Fibroblast of lung (primary cell): ENCODE measurements around the gene PRDM16. TPM values are rescaled to one million over a fixed set of nuclear protein-coding genes. Genes with fewer than 3 reads are reported as not detected.

Source experiments
- DNase-seq, 2 donors: peaks; one replicate each; pipeline versions ENCODE4 v3.0.0 to v3.0.0-alpha.2; 2010; ENCODE audit warnings: low read depth in 2 of 2
- H2AFZ ChIP-seq: 2 replicates; pipeline ENCODE4 v1.5.1; 2012; ENCODE audit warnings: low read length, control low read depth, inconsistent platforms
- H3K27ac ChIP-seq: 2 replicates; pipeline ENCODE4 v1.5.1; 2011; ENCODE audit warnings: low read length, control low read depth; ENCODE audit not compliant: insufficient read depth
- H3K27me3 ChIP-seq: 2 replicates; pipeline ENCODE4 v1.5.1; 2011; ENCODE audit warnings: mild to moderate bottlenecking, low read length; ENCODE audit not compliant: control insufficient read depth, insufficient read depth
- H3K36me3 ChIP-seq: 2 replicates; pipeline ENCODE4 v1.5.1; 2011; ENCODE audit warnings: low read length; ENCODE audit not compliant: control insufficient read depth, insufficient read depth
- H3K4me1 ChIP-seq: 2 replicates; pipeline ENCODE4 v1.5.1; 2011; ENCODE audit warnings: low read length; ENCODE audit not compliant: control insufficient read depth, insufficient read depth; ENCODE audit errors: extremely low read depth
- H3K4me2 ChIP-seq: 2 replicates; pipeline ENCODE4 v1.5.1; 2011; ENCODE audit warnings: low read length, control low read depth; ENCODE audit not compliant: insufficient read depth; ENCODE audit errors: extremely low read depth
- H3K4me3 ChIP-seq, 4 experiments: fragments of 200-600 bp in 1 of 4; sonication (generic) in 1 of 4; replicated peaks in 1 of 4; 2 replicates each; pipeline ENCODE4 v1.5.1; 2011 to 2016; ENCODE audit warnings: low read length in 4 of 4, low read depth in 3 of 4, mild to moderate bottlenecking in 3 of 4, control low read depth in 2 of 4, inconsistent platforms in 1 of 4, mixed read lengths in 1 of 4; ENCODE audit not compliant: insufficient read depth in 1 of 4; ENCODE audit errors: control extremely low read depth in 1 of 4
- H3K79me2 ChIP-seq: 2 replicates; pipeline ENCODE4 v1.5.1; 2012; ENCODE audit warnings: mild to moderate bottlenecking, low read length, inconsistent platforms; ENCODE audit not compliant: control insufficient read depth, insufficient read depth
- H3K9ac ChIP-seq: 2 replicates; pipeline ENCODE4 v1.5.1; 2011; ENCODE audit warnings: mild to moderate bottlenecking, low read length, control low read depth; ENCODE audit not compliant: insufficient read depth
- H3K9me3 ChIP-seq: 2 replicates; pipeline ENCODE4 v1.5.1; 2012; ENCODE audit warnings: low read depth, low read length; ENCODE audit not compliant: control insufficient read depth, insufficient read depth
- H4K20me1 ChIP-seq: 2 replicates; pipeline ENCODE4 v1.5.1; 2011; ENCODE audit warnings: low read length; ENCODE audit not compliant: control insufficient read depth, insufficient read depth; ENCODE audit errors: extremely low read depth
- CTCF ChIP-seq, 2 donors: IDR thresholded peaks in 1 of 2; conservative IDR thresholded peaks in 1 of 2; 1 replicate in 1 of 2; 2 replicates in 1 of 2; pipeline ENCODE4 v1.5.1; 2011 to 2012; ENCODE audit warnings: low read length in 2 of 2, control low read depth in 1 of 2, inconsistent platforms in 1 of 2, low read depth in 1 of 2, mild to moderate bottlenecking in 1 of 2
- EZH2 ChIP-seq: IDR thresholded peaks from 2 replicates; pipeline ENCODE4 v1.5.1; 2012; ENCODE audit warnings: low read length, control low read depth, mild to moderate bottlenecking; ENCODE audit errors: missing control alignments
- polyA plus RNA-seq, 2 donors: library from polyadenylated mRNA; depleted of rRNA in 1 of 2; stranded (reverse) in 1 of 2; unstranded in 1 of 2; fragments of >200 nt; gene quantifications; 2 replicates each; pipeline ENCODE4 v1.2.1, GENCODE V29; 2011 to 2012; ENCODE audit warnings: missing spikeins in 1 of 2
- total RNA-seq: library from RNA; depleted of rRNA; stranded (reverse); fragments of >200 nt; gene quantifications from 2 replicates; pipeline ENCODE4 v1.2.1, GENCODE V29; 2014

PRDM16 gene
- total and polyA plus RNA-seq, 2 donors (not counting 1 experiment from before 2014, with no cell fraction given) = 0.30 to 1.8 TPM

DNA sequence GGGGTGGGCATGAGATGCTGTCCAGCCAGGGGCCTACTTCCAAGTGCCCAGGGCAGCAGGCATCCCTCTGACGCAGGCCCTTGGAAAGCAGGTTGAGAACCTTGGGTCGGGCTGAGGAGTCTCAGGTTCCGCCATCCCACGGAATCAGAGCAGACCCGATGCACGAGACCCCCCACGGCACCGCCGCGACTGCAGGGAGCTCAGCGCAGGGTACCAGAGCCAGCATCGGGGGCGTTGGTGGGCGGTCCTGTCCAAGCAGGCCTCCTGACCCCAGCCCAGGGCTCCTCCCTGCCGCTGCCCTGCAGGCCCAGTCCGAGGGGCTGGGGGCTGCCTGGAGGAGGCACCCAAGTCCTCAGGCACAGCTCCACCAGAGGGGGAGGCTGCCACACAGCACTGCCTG is 177.2 kb downstream of the PRDM16 start:
- Histone ChIP-seq H3K4me2 (no peak overlapping the region), H3K9me3 (no peaks in the 10 kb centered on the region), H3K79me2 (no peaks in the 10 kb centered on the region), H3K27ac (no peak overlapping the region), H3K4me1 (no peaks in the 10 kb centered on the region), H3K27me3 (no peaks in the 10 kb centered on the region), H3K9ac (no peak overlapping the region), H2AFZ (no peak overlapping the region), H4K20me1 (no peaks in the 10 kb centered on the region), H3K36me3 (no peaks in the 10 kb centered on the region), H3K4me3 (no peak overlapping the region)
- no peak for DNase-seq
- no peak for TF ChIP-seq CTCF (conservative IDR thresholded peaks at IDR 0.05 in 1 of 2, IDR thresholded peaks at IDR 0.05 in 1 of 2; ENCODE audit: low read depth in 1 of 2, low read length in 2 of 2)
- TF ChIP-seq EZH2 = no peak

GRCh38 chr1:3247521-3248121 is 178.6 kb downstream of the PRDM16 start:
- TF ChIP-seq CTCF (conservative IDR thresholded peaks at IDR 0.05 in 1 of 2, IDR thresholded peaks at IDR 0.05 in 1 of 2; ENCODE audit: low read depth in 1 of 2, low read length in 2 of 2) (no peak), EZH2 (no peak)
- no peaks in the 10 kb centered on the region for H4K20me1 ChIP-seq
- H3K36me3 ChIP-seq = no peaks in the 10 kb centered on the region
- no peaks in the 10 kb centered on the region for H3K79me2 ChIP-seq
- no peaks in the 10 kb centered on the region for H3K4me1 ChIP-seq
- no peak overlapping the region for H2AFZ ChIP-seq
- H3K9ac ChIP-seq = no peak overlapping the region
- H3K9me3 ChIP-seq = no peaks in the 10 kb centered on the region
- H3K4me3 ChIP-seq = no peak overlapping the region
- H3K4me2 ChIP-seq = no peak overlapping the region
- H3K27ac ChIP-seq = no peak overlapping the region
- no peak for DNase-seq
- H3K27me3 ChIP-seq = no peaks in the 10 kb centered on the region

- Histone ChIP-seq H4K20me1 (no peaks in the 10 kb centered on the region), H3K79me2 (no peaks in the 10 kb centered on the region), H3K36me3 (no peaks in the 10 kb centered on the region), H2AFZ (no peak overlapping the region), H3K4me2 (no peak overlapping the region), H3K4me3 (no peak overlapping the region), H3K27me3 (no peaks in the 10 kb centered on the region), H3K27ac (no peak overlapping the region), H3K4me1 (no peaks in the 10 kb centered on the region), H3K9ac (no peak overlapping the region), H3K9me3 (no peaks in the 10 kb centered on the region)
- no peak for TF ChIP-seq EZH2
- TF ChIP-seq CTCF (conservative IDR thresholded peaks at IDR 0.05 in 1 of 2, IDR thresholded peaks at IDR 0.05 in 1 of 2; ENCODE audit: low read depth in 1 of 2, low read length in 2 of 2) = no peak
- DNase-seq = no peak
Measured at GRCh38 chr1:3248155-3249141, 179.4 kb downstream of the PRDM16 start.
